ENCODE data around the gene BAK1. TPM values are rescaled to one million over a fixed set of nuclear protein-coding genes. Genes with fewer than 3 reads are reported as not detected.

BAK1 gene
- total RNA-seq, 4 donors from 2014 or later: 52.2 to 134 (median 59.5) TPM

GRCh38 chr6:33590531-33591198 lies 10.6 kb upstream of the BAK1 start:
- H3K9me3 ChIP-seq: no peaks in the 10 kb centered on the region
- 50% methylated on average over 15 of the region's 15 CpGs; no CpG with 5 or more reads in 1 of the 2 donors for WGBS, 2 donors (ENCODE audit: low coverage in 1 of 2)
- intact Hi-C loops (cut with DNase I; ENCODE audit: low total_unique reads): loop anchor here (10.0 kb wide), 1 partner anchor 94 kb away; no protein-coding TSS in a partner anchor
- peaks cover 5% of the 10 kb centered on the region for H3K27me3 ChIP-seq
- in situ Hi-C loops (cut with MboI; ENCODE audit: low pct_ligation_motif_present in 1 of 4, low pct_unique_long_range_greater_than_20kb in 1 of 4, low sequenced_read_pairs in 3 of 4): no loop called here
- H3K36me3 ChIP-seq: no peaks in the 10 kb centered on the region
- H3K4me3 ChIP-seq: no peak overlapping the region
- TF ChIP-seq POLR2A (IDR thresholded peaks at IDR 0.05) (no peak), EP300 (IDR thresholded peaks at IDR 0.05; ENCODE audit: low read depth) (no peak), POLR2AphosphoS5 (IDR thresholded peaks at IDR 0.05) (no peak), CTCF (IDR thresholded peaks at IDR 0.05) (peak in 2 of 5 experiments; percentile 20 to 43)
- peak overlapping the region; percentile 83 to 93 (median 88) for H3K27ac ChIP-seq
- H3K4me1 ChIP-seq: peaks cover 31 to 41% (median 35%) of the 10 kb centered on the region in 4 donors
- DNase-seq: peak; percentile 69

GRCh38 chr6:33589731-33590530 lies 9.9 kb upstream of the BAK1 start:
- peak; percentile 24 for TF ChIP-seq EP300 (IDR thresholded peaks at IDR 0.05; ENCODE audit: low read depth)
- TF ChIP-seq POLR2AphosphoS5 (IDR thresholded peaks at IDR 0.05): peak; percentile 20 to 53 (median 38)
- TF ChIP-seq POLR2A (IDR thresholded peaks at IDR 0.05): no peak
- peak; percentile 67 to 95 (median 80) for TF ChIP-seq CTCF (IDR thresholded peaks at IDR 0.05)
- in situ Hi-C loops (cut with MboI; ENCODE audit: low pct_ligation_motif_present in 1 of 4, low pct_unique_long_range_greater_than_20kb in 1 of 4, low sequenced_read_pairs in 3 of 4): loop anchor here in 3 of 4 donors (5.0 to 10.0 kb wide), 2 partner anchors 112 to 115 kb away; no protein-coding TSS in a partner anchor
- H3K4me1 ChIP-seq: peaks cover 34 to 46% (median 39%) of the 10 kb centered on the region in 4 donors
- H3K27ac ChIP-seq: peak overlapping the region; percentile 83 to 93 (median 88)
- WGBS, 2 donors (ENCODE audit: low coverage in 1 of 2): 32% methylated on average over 9 of the region's 9 CpGs; no CpG with 5 or more reads in 1 of the 2 donors
- no peak overlapping the region for H3K4me3 ChIP-seq
- peaks cover 5% of the 10 kb centered on the region for H3K27me3 ChIP-seq
- intact Hi-C loops (cut with DNase I; ENCODE audit: low total_unique reads): loop anchor here (5.0 to 10.0 kb wide), 3 partner anchors 95 to 562 kb away; no protein-coding TSS in a partner anchor
- H3K36me3 ChIP-seq: no peaks in the 10 kb centered on the region
- DNase-seq: peak; percentile 84
- no peaks in the 10 kb centered on the region for H3K9me3 ChIP-seq

GRCh38 chr6:33589392-33589730 lies 9.3 kb upstream of the BAK1 start:
- intact Hi-C loops (cut with DNase I; ENCODE audit: low total_unique reads): loop anchor here (5.0 kb wide), 2 partner anchors 113 to 563 kb away; no protein-coding TSS in a partner anchor
- TF ChIP-seq POLR2A (IDR thresholded peaks at IDR 0.05) (no peak), EP300 (IDR thresholded peaks at IDR 0.05; ENCODE audit: low read depth) (no peak), CTCF (IDR thresholded peaks at IDR 0.05) (no peak), POLR2AphosphoS5 (IDR thresholded peaks at IDR 0.05) (no peak)
- peak overlapping the region; percentile 83 to 93 (median 88) for H3K27ac ChIP-seq
- H3K4me1 ChIP-seq: peaks cover 34 to 46% (median 39%) of the 10 kb centered on the region in 4 donors
- H3K9me3 ChIP-seq: no peaks in the 10 kb centered on the region
- in situ Hi-C loops (cut with MboI; ENCODE audit: low pct_ligation_motif_present in 1 of 4, low pct_unique_long_range_greater_than_20kb in 1 of 4, low sequenced_read_pairs in 3 of 4): loop anchor here in 3 of 4 donors (5.0 to 10.0 kb wide), 2 partner anchors 113 to 115 kb away; no protein-coding TSS in a partner anchor
- WGBS, 2 donors (ENCODE audit: low coverage in 1 of 2): 25% methylated on average over 4 of the region's 4 CpGs; no CpG with 5 or more reads in 1 of the 2 donors
- H3K27me3 ChIP-seq: peaks cover 5% of the 10 kb centered on the region
- no peaks in the 10 kb centered on the region for H3K36me3 ChIP-seq
- peak; percentile 44 for DNase-seq
- H3K4me3 ChIP-seq: no peak overlapping the region

- DNase-seq: no peak
- H3K36me3 ChIP-seq: no peaks in the 10 kb centered on the region
- no peaks in the 10 kb centered on the region for H3K9me3 ChIP-seq
- intact Hi-C loops (cut with DNase I; ENCODE audit: low total_unique reads) (loop anchor here (5.0 kb wide), 2 partner anchors 113 to 563 kb away; no protein-coding TSS in a partner anchor), in situ Hi-C loops (cut with MboI; ENCODE audit: low pct_ligation_motif_present in 1 of 4, low pct_unique_long_range_greater_than_20kb in 1 of 4, low sequenced_read_pairs in 3 of 4) (loop anchor here in 3 of 4 donors (5.0 to 10.0 kb wide), 2 partner anchors 113 to 116 kb away; no protein-coding TSS in a partner anchor)
- TF ChIP-seq EP300 (IDR thresholded peaks at IDR 0.05; ENCODE audit: low read depth): no peak
- no peak for TF ChIP-seq POLR2A (IDR thresholded peaks at IDR 0.05)
- no peak for TF ChIP-seq CTCF (IDR thresholded peaks at IDR 0.05)
- TF ChIP-seq POLR2AphosphoS5 (IDR thresholded peaks at IDR 0.05): no peak
- H3K4me3 ChIP-seq: no peak overlapping the region
- H3K27ac ChIP-seq: peak overlapping the region; percentile 83 to 93 (median 88)
- WGBS, 2 donors (ENCODE audit: low coverage in 1 of 2): 88% methylated on average over 4 of the region's 4 CpGs; no CpG with 5 or more reads in 1 of the 2 donors
- H3K27me3 ChIP-seq: peaks cover 5% of the 10 kb centered on the region
- peaks cover 34 to 46% (median 39%) of the 10 kb centered on the region in 4 donors for H3K4me1 ChIP-seq
Observed at GRCh38 chr6:33588894-33589293, 8.8 kb upstream of the BAK1 start.

Measured in transverse colon (tissue), 4 donors.